GM18498 (cell line): ENCODE results near the gene ITPRID1.

Source experiments
- ATAC-seq: cut with Tn5 transposase; IDR thresholded peaks from one replicate; pipeline ENCODE4 v1.9.1; 2021; ENCODE audit warnings: mild to moderate bottlenecking, moderate library complexity; ENCODE audit not compliant: unreplicated experiment

The ITPRID1 gene

GRCh38 chr7:31633467-31633866 lies 119.6 kb downstream of the ITPRID1 start:
- ATAC-seq, result no peak

GRCh38 chr7:31633894-31634494 lies 120.1 kb downstream of the ITPRID1 start:
- no peak for ATAC-seq

- ATAC-seq, result no peak
Measured at GRCh38 chr7:31640381-31640780, 126.5 kb downstream of the ITPRID1 start.

GRCh38 chr7:31642681-31643115 lies 128.8 kb downstream of the ITPRID1 start:
- ATAC-seq, result no peak

- ATAC-seq, result no peak
Measured at GRCh38 chr7:31646942-31647341, 133.1 kb downstream of the ITPRID1 start.

GRCh38 chr7:31647511-31647910 lies 133.6 kb downstream of the ITPRID1 start:
- ATAC-seq, result no peak

- ATAC-seq, result no peak
Measured at GRCh38 chr7:31648288-31648687, 134.4 kb downstream of the ITPRID1 start.

GRCh38 chr7:31648880-31649279 lies 135.0 kb downstream of the ITPRID1 start:
- ATAC-seq, result no peak

GRCh38 chr7:31651234-31652062 lies 137.6 kb downstream of the ITPRID1 start:
- ATAC-seq, result no peak

- ATAC-seq, result no peak
Measured at GRCh38 chr7:31652063-31652326, 138.1 kb downstream of the ITPRID1 start.

GRCh38 chr7:31663072-31663471 lies 149.2 kb downstream of the ITPRID1 start:
- no peak for ATAC-seq

GRCh38 chr7:31664890-31665289 lies 151.0 kb downstream of the ITPRID1 start:
- ATAC-seq, result no peak

- no peak for ATAC-seq
Measured at GRCh38 chr7:31665546-31665945, 151.7 kb downstream of the ITPRID1 start.

GRCh38 chr7:31669461-31669860 lies 155.6 kb downstream of the ITPRID1 start:
- ATAC-seq, result no peak

GRCh38 chr7:31679574-31680305 lies 165.8 kb downstream of the ITPRID1 start:
- ATAC-seq, result no peak

GRCh38 chr7:31683445-31684225 lies 169.7 kb downstream of the ITPRID1 start:
- ATAC-seq, result no peak

- no peak for ATAC-seq
Measured at GRCh38 chr7:31687024-31687748, 173.3 kb downstream of the ITPRID1 start, which contains the start of gene PPP1R17. Gene PPP1R17 (plus strand): TSS chr7:31687215. CDS start chr7:31692442, 5,227 bp downstream.

GRCh38 chr7:31688372-31688771 lies 174.5 kb downstream of the ITPRID1 start:
- no peak for ATAC-seq

GRCh38 chr7:31688996-31689395 lies 175.1 kb downstream of the ITPRID1 start:
- no peak for ATAC-seq

GRCh38 chr7:31690935-31691334 lies 177.0 kb downstream of the ITPRID1 start:
- no peak for ATAC-seq
